GM21381 (cell line): ENCODE data around the gene LRRC45.

ENCODE experiments used
- ATAC-seq: cut with Tn5 transposase; IDR thresholded peaks from one replicate; pipeline ENCODE4 v1.9.1; 2021; ENCODE audit warnings: mild to moderate bottlenecking, moderate library complexity; ENCODE audit not compliant: unreplicated experiment

Gene LRRC45

DNA sequence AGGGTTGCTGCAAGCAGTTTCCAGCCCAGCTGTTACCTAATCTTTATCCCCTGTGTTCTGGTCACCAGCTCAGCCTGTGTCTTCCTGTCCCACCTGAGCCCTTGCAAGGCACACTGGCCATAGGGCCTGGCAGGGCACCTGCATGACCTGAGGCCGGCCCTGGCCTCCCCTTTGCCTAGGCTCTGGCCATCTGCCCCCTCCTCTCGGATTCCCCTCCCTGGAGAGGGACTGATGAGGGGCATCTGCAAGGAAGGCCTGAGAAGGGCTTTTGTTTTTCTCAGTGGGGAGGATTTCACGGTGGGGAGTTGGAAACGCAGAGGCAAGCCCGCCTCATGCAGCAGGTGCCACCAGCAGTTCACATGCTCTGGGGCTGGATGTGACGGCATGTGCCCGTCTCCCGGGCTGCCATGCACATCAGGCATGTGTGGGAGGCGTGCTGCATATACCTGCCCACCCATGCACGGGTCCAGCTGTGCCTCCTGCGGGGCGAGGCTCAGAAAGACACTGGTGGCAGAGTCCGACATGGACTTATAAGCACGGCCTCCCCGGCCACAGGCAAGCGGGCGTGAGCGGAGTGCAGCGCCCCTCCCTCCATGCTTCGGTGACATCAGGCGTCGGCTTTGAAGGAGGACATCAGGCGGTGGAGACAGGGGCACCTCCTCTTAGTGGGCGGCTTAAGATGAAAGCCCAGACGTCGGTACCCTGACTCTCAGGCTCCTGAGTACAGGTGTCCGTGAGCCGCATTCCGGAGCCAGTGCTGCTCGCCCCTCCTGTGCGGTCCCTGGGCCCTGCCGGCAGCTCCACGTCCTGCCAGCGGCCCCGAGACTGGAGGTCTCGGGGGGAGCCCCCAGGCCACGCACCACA is 29.1 kb upstream of the LRRC45 start:
- ATAC-seq = no peak

DNA sequence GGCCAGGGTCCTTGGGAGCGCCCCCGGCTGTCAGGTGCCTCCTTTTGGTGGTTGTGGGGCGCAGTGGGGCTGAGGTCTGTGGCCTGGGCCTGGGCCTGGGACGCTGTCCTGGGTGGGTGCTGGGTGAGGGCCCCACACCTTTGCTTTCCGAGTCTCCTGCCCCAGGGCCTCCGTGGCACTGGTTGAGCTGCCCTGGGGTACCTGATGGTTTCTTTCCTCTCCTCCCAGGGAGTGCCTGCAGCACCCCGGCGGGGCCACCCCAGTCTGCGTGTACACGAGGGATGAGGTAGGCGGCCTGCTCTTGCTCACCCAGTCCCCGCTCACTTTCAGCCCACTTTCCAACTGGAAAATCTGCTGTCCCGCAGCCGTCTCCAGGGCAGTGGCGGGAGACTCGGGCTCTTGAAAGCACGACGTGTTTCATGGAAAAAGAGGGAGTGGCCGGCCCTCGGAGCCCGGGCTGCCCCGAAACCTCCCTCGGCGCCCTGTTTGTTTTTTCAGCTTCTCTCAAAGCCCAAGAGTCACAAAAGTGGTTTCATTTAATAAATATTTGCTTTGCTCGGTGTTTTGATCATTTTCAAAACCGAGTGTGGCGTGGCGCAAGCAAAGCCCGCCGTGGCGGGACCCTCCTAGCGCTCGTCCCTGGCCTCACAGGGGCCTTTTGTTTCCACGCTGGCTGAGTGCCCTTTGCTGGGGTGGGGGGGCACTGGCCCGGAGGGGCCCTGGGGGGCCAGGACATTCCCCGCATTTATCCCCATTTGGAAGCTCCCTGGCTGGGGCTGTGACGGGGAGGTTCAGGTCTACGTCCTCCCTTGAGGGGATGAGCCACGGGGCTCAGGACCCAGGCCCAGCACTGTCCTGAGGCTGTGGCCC is 28.3 kb upstream of the LRRC45 start:
- no peak for ATAC-seq

DNA sequence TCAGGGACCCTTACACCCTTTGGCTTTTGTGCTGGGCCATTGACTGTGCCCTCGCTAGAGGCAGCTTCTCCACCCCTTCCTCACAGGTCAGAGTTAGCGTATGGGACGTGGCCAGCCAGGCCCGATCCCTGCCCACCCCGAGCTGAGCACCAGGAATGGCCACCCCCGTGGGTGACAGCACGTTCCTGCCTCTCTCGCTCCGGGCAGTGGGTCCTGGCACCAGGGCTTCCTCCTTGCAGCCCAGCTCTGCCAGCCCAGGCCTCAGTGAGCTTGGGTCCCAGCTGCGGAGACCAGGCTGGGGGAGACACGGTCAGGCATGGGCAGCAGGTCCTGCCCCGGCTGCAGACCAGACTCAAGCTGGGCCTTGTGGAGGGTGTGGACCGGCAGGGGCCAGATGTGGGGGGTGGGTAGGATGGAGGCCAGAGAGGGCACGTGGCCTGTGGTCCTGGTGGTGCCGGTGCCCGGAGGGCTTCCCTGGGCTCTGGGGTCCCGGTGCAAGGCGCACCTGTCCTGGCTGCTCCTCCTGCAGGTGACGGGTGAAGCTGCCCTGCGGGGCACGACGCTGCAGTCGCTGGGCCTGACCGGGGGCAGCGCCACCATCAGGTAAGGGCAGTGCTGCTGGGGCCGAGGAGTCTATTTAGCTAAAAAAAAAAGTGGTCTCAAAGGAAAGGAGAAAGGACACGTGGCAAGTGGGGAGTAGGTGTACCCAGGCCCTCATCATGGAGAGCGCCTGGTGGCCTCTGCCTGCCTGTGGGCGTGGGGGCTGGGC is 27.5 kb upstream of the LRRC45 start:
- ATAC-seq = no peak

DNA sequence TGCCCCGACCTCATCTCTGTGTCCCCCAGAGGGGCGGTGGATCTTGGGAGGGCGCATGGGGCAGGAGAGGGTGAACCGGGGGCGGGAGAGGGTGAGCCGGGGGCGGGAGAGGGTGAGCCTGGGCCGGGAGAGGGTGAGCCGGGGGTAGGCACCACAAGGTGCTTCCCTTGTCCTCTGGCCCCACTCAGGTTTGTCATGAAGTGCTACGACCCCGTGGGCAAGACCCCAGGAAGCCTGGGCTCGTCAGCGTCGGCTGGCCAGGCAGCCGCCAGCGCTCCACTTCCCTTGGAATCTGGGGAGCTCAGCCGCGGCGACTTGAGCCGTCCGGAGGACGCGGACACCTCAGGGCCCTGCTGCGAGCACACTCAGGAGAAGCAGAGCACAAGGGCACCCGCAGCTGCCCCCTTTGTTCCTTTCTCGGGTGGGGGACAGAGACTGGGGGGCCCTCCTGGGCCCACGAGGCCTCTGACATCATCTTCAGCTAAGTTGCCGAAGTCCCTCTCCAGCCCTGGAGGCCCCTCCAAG is 26.8 kb upstream of the LRRC45 start:
- no peak for ATAC-seq

DNA sequence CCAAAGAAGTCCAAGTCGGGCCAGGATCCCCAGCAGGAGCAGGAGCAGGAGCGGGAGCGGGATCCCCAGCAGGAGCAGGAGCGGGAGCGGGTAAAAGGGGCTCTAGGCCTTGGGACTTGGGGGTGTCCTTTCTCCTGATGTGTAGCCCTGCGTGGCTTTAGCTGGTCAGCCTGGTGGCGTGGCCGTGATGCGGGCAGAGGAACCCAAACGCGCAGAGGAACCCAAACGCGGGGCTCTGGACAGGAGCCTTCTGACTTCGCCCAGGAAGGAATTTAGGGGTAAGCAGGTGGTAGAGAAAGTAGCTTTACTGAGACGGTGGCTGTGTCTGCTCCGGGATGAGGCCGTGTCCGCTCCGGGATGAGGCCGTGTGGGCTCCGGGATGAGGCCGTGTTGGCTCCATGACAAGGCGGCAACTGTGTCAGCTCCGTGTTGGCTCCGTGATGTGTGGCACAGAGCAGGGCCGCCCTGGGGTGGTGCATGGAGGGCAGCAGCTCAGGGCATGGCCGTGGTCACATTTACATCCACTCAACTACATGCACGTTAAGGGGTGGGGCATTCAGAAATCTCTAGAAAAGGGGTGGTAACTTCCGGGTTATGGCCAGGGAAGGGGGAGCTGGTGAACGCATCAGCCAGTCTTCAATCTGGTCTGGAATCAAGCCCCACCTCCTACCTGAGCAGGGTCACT is 26.2 kb upstream of the LRRC45 start:
- no peak for ATAC-seq

DNA sequence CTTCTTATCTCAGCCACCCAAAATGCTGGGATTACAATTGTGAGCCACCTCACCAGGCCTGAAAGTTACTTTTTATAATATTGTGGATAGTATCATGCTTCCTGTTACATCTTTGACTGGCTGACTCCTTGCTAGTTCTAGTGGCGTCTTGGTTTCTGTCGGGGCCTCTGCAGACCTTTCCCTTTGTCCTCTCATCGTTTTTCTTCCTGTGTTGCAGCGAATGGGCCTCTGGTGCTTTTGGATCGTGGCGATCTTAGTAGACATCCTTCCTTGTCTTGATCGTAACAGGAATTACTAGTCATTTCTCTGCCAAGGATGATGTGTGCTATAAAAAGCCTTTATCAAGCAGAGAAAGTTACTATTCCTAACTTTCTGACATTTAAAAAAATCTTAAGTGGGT is 24.9 kb upstream of the LRRC45 start:
- no peak for ATAC-seq

DNA sequence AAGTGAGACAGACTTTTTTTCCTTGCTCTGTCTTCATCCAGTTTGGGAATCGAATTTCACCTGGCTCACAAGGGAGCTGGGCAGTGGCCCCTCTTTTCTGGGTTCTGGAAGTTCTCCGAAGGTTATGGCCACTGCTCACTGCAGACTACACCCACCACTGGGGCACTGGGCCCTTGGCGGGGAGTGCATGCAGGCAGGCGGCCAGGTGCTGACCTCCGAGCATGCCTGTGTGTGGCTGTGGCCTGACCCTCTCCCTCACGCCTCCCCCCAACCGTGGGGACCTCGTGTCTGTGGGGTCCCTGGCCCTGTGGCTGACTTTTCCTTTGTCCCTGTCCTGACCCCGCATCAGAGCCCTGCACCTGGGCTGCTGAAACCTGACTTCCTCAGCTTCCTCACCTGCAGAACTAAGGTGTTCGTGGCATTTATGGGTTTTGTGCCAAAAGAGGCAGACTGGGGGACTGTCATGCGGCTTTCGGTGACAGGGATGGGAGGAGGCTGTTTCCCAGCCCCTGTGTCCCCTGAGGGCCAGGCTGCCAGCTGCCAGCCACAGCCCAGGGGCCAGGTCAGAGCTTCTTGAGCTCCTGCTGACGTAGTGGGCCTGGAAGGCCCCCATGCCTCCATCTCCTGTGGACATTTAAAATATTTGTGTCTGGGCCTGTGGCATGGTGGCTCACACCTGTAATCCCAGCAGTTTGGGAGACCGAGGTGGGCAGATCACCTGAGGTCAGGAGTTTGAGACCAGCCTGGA is 24.2 kb upstream of the LRRC45 start:
- ATAC-seq = no peak

DNA sequence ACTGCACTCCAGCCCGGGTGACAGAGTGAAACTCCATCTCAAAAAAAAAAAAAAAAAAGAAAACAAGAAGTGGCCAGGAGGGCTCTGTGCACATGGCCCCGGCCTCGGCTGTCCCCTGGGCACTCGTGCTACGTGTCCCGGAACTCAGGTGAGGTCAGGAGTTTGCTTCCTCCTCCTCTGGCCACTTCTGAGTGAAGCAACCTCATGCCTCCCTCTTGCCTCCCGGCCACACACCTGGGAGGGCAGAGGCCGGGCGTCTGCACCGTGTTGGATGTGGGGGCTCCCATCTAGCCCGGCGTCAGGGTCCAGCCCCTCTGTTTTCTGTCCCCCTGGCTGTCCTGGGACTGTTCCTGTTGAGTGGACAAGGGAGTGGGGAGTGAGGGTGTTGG is 23.5 kb upstream of the LRRC45 start:
- ATAC-seq = no peak

DNA sequence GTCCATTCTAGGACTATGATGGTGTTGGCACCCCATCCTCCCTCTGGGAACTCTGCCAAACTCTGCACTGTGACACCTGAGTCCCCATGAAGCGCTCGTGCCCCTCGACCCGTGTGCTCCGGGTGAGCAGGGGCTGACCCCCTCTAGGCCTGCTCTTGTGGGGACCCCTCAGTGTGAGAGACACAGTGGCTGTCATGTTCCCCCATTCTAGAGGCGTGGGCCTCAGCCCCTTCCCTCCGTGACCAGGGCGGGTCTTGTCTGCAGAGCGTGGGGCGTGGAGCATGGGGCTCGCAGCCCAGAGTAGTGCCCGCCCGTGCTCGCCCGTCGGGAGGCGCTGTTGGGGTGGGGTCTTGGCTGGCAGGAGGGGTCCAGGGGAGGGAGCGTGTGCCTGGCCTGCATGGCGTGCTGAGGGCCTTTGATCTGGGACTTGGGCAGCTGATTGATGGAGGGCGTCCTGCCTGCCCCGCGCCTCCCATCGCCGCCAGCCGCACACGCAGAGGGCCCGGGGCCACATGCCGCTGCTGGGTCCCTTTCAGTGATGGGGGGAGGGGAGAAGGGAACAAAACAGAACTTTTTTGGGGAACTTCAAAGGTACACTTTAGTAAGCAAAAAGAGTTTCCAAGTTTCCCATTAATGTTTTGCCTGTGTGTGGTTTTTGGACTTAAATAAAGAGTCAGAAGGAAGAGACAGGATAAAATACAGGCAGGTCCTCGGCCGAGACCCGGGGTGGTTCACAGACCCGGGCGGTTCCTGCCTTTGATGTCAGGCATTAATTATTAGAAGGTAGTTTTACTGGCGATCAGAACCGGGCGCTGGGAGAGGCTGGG is 22.9 kb upstream of the LRRC45 start:
- no peak for ATAC-seq

DNA sequence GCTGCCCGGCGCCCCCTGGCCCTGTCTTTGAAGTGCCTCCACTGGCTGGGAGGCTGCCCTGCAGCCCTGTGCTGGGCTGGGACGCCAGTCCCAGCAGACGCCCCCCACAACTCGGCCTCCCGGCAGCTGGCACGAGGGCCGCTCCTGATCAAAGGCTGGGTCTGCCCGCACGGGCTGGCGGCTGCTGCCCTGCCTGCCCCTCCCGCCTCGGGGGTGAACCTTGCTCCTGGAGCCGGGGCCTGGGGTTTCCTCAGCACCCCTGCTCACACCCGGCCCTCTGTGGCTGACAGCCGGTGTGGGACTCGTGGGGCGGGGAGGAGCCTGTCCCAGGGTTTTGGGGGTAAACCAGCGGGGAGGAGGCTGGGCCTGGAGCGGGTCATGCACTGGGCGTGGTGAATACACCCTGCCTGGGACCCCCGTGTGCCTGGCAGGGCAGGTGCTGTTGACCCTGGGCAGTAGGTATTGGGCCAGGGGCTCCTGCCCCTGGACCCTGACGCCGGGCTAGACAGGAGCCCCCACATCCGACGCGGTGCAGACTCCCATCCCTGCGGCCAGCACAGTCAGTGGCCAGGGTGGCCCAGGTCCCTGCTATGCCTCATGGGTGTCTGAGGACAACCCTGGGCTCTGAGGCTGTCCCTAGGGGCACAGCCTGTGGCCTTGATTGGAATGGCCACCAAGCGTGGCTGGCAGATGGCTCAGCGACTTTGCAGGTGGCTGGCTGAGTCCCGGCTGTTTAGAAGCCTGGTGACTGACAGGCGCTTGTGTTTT is 22.1 kb upstream of the LRRC45 start:
- no peak for ATAC-seq

DNA sequence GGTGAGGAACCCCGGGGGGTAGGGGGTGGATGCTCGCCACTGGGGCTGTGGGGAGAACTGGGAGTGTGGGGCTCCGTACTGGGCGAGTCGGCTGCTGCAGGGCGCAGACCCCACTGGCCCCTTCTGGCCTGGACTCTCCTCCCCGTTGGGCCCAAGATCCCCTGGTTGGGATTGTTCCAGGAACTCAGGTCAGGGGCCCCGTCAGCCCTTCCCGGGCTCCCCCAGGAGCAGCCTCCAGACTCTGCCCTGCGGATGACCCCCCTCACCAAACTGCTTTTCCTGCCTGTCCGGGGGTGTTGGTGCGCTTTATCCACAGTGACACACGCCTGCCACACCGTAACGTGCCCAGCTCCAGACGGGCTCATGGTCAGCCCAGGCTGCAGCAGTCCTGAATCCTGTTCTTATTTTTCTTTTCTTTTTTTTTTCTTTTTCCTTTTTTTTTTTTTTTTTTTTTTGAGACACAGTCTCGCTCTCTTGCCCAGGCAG is 21.5 kb upstream of the LRRC45 start:
- no peak for ATAC-seq

DNA sequence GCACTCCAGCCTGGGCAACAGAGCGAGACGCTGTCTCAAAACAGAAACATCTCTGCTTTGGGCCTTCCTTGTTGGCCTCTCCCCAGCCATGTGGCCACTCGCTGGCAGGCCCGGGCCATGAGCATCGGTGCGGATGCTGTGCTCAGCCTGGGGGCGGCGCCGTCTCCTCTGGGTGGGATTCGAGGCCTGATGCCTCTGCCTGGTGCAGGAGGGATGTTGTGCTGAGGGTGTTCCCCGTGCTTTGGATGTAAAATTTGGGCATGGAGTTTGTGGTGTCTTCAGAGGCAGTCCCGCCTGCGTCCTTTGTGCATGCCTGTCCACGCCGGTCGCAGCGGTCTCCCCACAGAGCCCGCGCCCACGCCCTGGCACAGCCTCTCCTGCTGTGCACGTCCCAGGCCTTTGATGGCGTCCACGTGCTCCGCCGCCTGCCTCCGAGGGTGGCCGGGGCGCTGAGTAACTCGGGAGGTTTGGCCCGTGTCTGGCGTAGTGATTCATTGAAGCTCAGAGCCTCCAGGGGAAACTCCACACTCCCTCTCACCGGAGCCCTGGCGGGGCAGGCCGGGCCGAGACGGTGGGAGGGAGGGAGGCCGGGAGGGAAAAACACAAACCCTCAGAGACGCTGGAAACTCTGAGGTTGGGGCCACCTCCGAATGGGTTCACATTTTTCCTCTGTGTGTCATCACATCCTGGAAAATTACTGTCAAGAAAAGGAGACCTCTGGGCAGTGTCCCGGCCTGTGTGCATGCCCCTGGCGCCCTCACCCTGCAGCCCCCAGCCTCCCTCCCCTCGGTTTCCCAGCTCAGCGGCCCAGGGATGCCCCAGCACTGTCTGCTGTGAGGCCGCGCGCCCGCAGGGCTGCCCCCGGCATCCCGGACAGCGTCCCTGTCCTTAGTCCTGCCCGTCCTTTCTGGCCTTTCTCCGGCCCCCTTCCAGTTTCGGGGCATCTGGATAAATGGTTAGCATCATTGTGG is 19.4 kb upstream of the LRRC45 start:
- no peak for ATAC-seq

DNA sequence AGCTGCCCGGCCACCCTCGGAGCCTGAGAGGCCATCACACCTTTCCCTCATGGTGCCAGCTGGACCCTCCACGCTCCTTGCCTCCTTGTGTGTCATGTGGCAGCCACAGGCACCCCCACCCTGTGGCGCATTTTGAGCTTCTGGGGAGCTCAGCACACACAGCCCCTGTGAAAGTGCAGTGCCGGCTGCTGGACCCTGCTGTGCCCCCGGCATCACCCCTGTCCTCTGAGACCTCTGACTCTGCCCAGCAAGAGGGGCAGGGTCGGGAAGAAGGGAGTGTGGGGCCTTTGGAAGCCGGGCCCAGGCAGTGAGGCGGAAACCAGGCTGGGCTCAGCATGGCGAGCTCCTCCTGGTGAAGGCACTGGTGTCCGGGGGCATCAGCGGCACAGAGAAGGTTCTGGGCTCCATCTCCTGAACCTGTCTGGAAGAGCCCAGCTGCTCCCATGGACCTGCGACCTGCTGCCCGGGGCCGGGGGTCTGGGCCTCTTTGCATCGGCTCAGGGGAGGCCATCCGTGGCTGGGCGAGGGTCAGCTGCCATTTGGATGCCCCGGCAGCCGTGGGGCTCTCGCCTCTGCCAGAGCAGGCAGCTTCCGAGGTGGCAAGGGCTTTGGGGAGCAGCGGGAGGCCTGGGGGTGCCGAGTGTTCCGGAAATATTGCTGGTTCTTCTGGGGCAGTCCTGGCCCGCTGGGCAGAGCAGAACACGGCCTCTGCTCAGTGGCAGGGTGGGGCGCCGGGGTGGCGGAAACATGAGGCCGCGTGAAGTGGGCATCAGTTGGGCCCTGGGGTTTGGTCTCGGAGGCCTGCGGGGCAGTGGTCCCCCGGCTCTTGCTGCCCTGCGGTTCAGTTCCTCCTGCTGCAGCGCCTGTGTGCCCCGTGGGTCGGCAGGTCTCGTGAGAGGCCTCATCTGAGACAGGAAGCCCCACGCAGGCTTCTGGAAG is 18.3 kb upstream of the LRRC45 start:
- no peak for ATAC-seq

DNA sequence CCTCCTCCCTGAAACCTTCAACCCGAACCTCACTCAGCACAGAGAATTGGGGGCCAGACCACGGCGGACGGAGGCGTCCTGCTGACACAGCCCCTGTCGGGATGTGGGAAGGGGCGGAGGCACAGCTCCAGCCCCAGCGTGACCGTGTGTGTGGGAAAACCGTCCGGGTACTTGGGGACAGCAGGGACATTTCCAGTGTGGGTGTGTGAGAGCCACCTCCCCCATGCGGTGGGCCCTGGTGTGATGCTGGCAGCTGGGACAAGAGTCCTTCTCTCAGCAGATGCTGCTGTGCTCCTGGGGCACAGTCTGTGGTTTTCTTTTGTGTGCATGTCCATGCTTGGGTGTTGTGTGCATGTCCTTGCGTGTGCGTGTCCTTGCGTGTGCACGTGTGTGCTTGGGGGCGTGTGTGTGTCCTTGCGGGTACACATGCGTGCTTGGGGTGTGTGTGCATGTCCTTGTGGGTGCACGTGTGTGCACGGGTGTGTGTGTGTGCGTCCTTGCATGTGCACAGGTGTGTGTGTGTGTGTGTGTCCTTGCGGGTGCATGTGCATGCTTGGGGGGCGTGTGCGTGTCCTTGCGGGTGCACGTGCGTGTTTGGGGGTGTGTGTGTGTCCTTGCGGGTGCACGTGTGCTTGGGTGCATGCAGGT is 17.3 kb upstream of the LRRC45 start:
- no peak for ATAC-seq

DNA sequence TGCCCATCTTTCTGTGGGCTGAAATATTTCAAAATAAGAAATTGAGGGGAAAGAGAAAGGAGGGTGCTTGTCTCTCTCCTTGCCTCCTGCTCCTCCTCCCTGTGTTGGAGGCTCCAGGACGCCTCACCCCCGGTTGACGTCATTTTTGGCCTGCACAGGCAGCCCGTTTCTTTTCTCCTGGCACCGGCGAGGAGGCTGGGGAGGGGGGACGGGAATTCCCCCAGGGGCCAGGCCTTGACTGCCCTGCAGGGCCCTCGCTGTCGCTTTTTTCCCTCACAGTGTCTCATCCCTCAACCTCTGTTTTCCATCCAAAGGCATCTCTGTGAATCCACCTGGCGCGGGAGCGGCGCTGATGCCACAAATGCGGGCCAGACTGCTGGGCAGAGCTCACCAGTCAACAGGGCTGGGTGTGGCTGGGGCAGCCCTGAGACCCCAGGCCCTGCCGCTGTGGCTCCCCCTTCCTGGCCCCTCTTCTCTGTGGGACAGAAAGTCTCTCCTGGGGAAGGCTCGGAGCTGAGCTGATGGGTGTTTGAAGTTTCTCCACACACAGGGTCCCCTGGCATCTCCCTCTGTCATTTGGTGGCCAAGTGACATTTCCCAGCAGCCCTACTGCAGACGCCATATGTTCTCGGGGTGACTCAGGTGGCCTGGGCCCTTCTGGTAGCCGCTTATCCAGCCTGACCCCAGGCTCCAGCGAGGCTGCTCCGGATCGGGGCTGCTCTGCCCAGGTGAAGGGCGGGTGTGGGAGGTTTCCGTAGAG is 16.5 kb upstream of the LRRC45 start:
- ATAC-seq = no peak
